ENCODE data around the gene HEPACAM2. TPM values are rescaled to one million over a fixed set of nuclear protein-coding genes. Genes with fewer than 3 reads are reported as not detected.

Gene HEPACAM2
- total RNA-seq, 1 donor from 2014 or later: not detected

DNA sequence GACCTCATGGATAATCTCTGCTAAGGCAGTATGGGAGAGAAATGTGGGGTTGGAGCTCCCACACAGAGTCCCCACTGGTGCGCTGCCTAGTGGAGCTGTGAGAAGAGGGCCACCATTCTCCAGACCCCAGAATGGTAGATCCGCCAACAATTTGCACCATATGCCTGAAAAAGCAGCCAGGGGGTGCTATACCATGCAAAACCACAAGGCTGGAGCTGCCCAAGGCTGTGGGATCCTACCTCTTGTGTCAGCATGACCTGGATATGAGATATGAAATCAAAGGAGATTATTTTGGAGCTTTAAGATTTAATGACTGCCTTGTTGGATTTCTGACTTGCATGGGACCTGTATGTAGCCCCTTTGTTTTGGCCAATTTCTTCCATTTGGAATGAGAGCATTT is 51.0 kb downstream of the HEPACAM2 start:
- no peak overlapping the region for H3K4me3 Mint-ChIP-seq (ENCODE audit: unreplicated experiment)
- peaks cover 3% of the 10 kb centered on the region for H3K36me3 Mint-ChIP-seq (ENCODE audit: low read depth)
- peaks cover 38% of the 10 kb centered on the region for H3K27me3 Mint-ChIP-seq (ENCODE audit: low read depth)
- H3K4me1 Mint-ChIP-seq (ENCODE audit: low read depth): no peaks in the 10 kb centered on the region
- H3K9me3 Mint-ChIP-seq (ENCODE audit: low read depth): peaks cover 18% of the 10 kb centered on the region
- no peak for DNase-seq (ENCODE audit: low spot score)
- TF ChIP-seq, protein P1, sequence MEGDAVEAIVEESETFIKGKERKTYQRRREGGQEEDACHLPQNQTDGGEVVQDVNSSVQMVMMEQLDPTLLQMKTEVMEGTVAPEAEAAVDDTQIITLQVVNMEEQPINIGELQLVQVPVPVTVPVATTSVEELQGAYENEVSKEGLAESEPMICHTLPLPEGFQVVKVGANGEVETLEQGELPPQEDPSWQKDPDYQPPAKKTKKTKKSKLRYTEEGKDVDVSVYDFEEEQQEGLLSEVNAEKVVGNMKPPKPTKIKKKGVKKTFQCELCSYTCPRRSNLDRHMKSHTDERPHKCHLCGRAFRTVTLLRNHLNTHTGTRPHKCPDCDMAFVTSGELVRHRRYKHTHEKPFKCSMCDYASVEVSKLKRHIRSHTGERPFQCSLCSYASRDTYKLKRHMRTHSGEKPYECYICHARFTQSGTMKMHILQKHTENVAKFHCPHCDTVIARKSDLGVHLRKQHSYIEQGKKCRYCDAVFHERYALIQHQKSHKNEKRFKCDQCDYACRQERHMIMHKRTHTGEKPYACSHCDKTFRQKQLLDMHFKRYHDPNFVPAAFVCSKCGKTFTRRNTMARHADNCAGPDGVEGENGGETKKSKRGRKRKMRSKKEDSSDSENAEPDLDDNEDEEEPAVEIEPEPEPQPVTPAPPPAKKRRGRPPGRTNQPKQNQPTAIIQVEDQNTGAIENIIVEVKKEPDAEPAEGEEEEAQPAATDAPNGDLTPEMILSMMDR (IDR thresholded peaks at IDR 0.05): peak; percentile 17
- no peak overlapping the region for H3K27ac Mint-ChIP-seq (ENCODE audit: unreplicated experiment)

DNA sequence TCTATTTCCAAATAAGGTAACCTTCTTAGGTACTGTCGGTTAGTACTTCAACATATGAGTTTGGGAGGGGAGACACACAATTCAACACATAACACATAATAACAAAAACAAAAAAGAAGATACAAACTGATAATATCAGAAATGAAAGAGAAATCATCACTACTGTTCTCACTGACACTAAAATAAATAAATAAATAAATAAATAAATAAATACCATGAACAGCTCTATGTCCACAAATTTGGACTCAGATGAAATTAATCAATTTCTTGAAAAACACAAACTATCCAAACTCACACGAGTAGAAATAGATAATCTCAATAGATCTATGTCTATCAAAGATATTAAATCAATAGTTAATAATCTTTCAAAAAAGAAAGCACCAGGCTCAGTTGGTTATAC is 53.6 kb downstream of the HEPACAM2 start:
- Mint-ChIP-seq H3K4me3 (ENCODE audit: unreplicated experiment) (no peak overlapping the region), H3K4me1 (ENCODE audit: low read depth) (no peaks in the 10 kb centered on the region)
- no peak for DNase-seq (ENCODE audit: low spot score)

DNA sequence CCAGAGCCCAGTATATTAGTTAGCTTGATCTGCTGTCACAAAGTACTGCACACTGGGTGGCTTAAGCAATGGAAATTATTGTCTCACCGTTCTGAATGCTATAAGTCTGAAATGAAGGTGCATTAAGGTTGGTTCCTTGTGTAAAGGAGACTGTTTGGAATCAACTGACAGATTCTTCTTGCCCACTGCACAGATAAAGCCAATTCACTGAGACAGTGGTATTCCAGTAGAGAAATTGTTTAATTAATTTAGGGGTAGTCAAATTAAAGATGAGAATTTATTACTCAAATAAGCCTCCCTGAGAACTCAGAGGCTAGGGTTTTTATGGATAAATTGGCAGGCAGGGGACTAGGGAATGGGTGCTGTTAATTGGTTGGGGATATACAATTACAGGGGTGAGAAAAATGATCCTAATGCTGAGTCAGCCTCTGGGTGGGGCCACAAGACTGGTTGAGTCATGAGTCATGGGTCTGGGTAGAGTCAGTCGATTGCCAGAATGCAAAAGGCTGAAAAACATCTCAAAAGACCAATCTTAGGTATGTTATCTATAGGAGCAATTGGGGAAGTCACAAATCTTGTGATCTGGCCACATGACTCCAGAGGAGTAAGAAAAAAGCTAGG is 54.6 kb downstream of the HEPACAM2 start:
- H3K27ac Mint-ChIP-seq (ENCODE audit: unreplicated experiment): no peak overlapping the region
- peaks cover 31% of the 10 kb centered on the region for H3K9me3 Mint-ChIP-seq (ENCODE audit: low read depth)
- DNase-seq (ENCODE audit: low spot score): no peak
- peaks cover 11% of the 10 kb centered on the region for H3K36me3 Mint-ChIP-seq (ENCODE audit: low read depth)
- no peaks in the 10 kb centered on the region for H3K4me1 Mint-ChIP-seq (ENCODE audit: low read depth)
- peaks cover 37% of the 10 kb centered on the region for H3K27me3 Mint-ChIP-seq (ENCODE audit: low read depth)
- TF ChIP-seq, protein P1 (IDR thresholded peaks at IDR 0.05): no peak
- no peak overlapping the region for H3K4me3 Mint-ChIP-seq (ENCODE audit: unreplicated experiment)

More for the DNA sequence above, 53.6 kb downstream of the HEPACAM2 start:
- Mint-ChIP-seq H3K36me3 (ENCODE audit: low read depth) (peaks cover 9% of the 10 kb centered on the region), H3K27ac (ENCODE audit: unreplicated experiment) (no peak overlapping the region), H3K27me3 (ENCODE audit: low read depth) (peaks cover 36% of the 10 kb centered on the region), H3K9me3 (ENCODE audit: low read depth) (peaks cover 26% of the 10 kb centered on the region)
- TF ChIP-seq, protein P1 (IDR thresholded peaks at IDR 0.05): no peak

DNA sequence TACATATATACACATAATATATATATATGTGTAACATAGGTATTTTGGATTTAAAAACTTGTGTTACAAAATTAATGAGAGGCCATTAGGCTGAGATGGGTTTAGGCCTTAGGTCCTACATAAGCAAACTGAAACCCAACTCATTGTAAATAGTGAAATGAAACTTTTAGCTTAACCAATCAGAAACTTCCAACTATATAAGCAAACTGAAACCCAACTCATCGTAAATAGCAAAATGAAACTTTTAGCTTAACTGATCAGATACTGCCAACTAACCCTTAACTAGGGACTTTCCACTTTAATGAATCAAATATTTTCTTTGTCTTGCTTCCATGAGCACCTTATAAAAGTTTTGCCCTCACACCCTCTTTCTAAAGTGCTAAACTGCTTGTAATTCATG is 60.8 kb downstream of the HEPACAM2 start:
- Mint-ChIP-seq H3K27me3 (ENCODE audit: low read depth) (peaks cover 36% of the 10 kb centered on the region), H3K4me3 (ENCODE audit: unreplicated experiment) (no peak overlapping the region), H3K4me1 (ENCODE audit: low read depth) (no peaks in the 10 kb centered on the region), H3K27ac (ENCODE audit: unreplicated experiment) (no peak overlapping the region), H3K9me3 (ENCODE audit: low read depth) (peaks cover 13% of the 10 kb centered on the region), H3K36me3 (ENCODE audit: low read depth) (peaks cover 10% of the 10 kb centered on the region)
- no peak for DNase-seq (ENCODE audit: low spot score)
- TF ChIP-seq, protein P1 (IDR thresholded peaks at IDR 0.05): no peak

DNA sequence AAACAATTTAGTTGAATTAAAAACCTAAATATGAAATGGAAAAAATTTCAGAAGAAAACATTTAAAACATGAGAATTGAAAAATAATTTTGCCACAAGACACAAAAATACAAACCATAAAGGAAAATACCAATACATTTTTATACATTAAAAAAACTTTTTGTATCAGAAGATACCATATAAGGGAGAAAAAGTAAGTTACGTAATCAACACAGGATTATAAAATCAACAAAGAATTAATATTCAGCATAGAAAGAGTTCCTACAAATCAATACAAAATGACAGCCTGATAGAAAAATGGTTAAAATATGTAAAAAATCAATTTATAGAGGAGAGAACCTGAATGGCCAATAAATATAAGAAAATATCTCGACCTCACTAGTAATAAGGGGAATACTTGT is 61.5 kb downstream of the HEPACAM2 start:
- peaks cover 36% of the 10 kb centered on the region for H3K27me3 Mint-ChIP-seq (ENCODE audit: low read depth)
- H3K27ac Mint-ChIP-seq (ENCODE audit: unreplicated experiment): no peak overlapping the region
- H3K4me3 Mint-ChIP-seq (ENCODE audit: unreplicated experiment): no peak overlapping the region
- peaks cover 13% of the 10 kb centered on the region for H3K9me3 Mint-ChIP-seq (ENCODE audit: low read depth)
- H3K4me1 Mint-ChIP-seq (ENCODE audit: low read depth): no peaks in the 10 kb centered on the region
- no peak for DNase-seq (ENCODE audit: low spot score)
- H3K36me3 Mint-ChIP-seq (ENCODE audit: low read depth): peaks cover 10% of the 10 kb centered on the region
- TF ChIP-seq, protein P1 (IDR thresholded peaks at IDR 0.05): no peak
